ENCODE results near the gene ADCY4. TPM values are rescaled to one million over a fixed set of nuclear protein-coding genes. Genes with fewer than 3 reads are reported as not detected.

Gene ADCY4
- total and polyA plus RNA-seq, 2 of the 13 experiments (the other 11 are each of a cell fraction or from before 2014, with no cell fraction given), result 0.03 TPM; not detected in 1

- 24% methylated on average over 4 of the region's 4 CpGs for WGBS (ENCODE audit: low lambda C conversion rate)
- Histone ChIP-seq H4K20me1 (ENCODE audit: insufficient read depth, low read length) (no peaks in the 10 kb centered on the region), H3K36me3 (replicated peaks in 1 of 2; ENCODE audit: control insufficient read depth in 1 of 2, insufficient read depth in 2 of 2, low read length in 2 of 2) (no peaks in the 10 kb centered on the region), H3K27me3 (ENCODE audit: control insufficient read depth in 1 of 2, insufficient read depth in 2 of 2, low read length in 2 of 2) (peaks cover 7 to 50% of the 10 kb centered on the region in 2 experiments; a peak in 4 of 5 replicates), H3K79me2 (ENCODE audit: insufficient read depth, low read length) (no peaks in the 10 kb centered on the region), H3K27ac (ENCODE audit: extremely low read length, insufficient read depth, low read length) (no peak overlapping the region), H3K4me1 (ENCODE audit: insufficient read depth, low read length) (peaks cover 24% of the 10 kb centered on the region), H3K4me3 (replicated peaks in 1 of 3; ENCODE audit: insufficient read depth in 1 of 3, low read depth in 2 of 3, low read length in 3 of 3) (no peak overlapping the region), H3K4me2 (ENCODE audit: low read depth, low read length) (no peak overlapping the region), H2AFZ (ENCODE audit: low read length) (no peak overlapping the region), H3K9ac (ENCODE audit: insufficient read depth, low read depth, low read length) (no peak overlapping the region), H3K9me3 (ENCODE audit: low read length) (no peaks in the 10 kb centered on the region)
- intact Hi-C loops (cut with micrococcal nuclease; ENCODE audit: unreplicated experiment), result no loop called here
- BruUV-seq (replicated peaks), result no TSS peak
- FAIRE-seq, result no peak
- CTCF ChIA-PET (ENCODE audit: low intra/inter-chr PET ratio, low total read pairs), result no interaction called here
- in situ Hi-C loops (cut with HindIII; ENCODE audit: extremely low pct_ligation_motif_present, low pct_unique_long_range_greater_than_20kb), result no loop called here
- no peak for DNase-seq (ENCODE audit: low spot score)
- no peak for TF ChIP-seq HIVEP1 (CRISPR knock-in tag; IDR thresholded peaks at IDR 0.05)
- TF ChIP-seq ZEB1 (IDR thresholded peaks at IDR 0.05; ENCODE audit: insufficient replicate concordance, low read depth), result no peak
- no peak for TF ChIP-seq RXRB (CRISPR knock-in tag; IDR thresholded peaks at IDR 0.05; ENCODE audit: borderline replicate concordance)
- no peak for TF ChIP-seq ZNF563 (CRISPR knock-in tag; IDR thresholded peaks at IDR 0.05)
- TF ChIP-seq PLRG1 (conservative IDR thresholded peaks at IDR 0.05), result no peak
- POLR2A ChIA-PET, result no interaction called here
- no peak for ATAC-seq
Observed at GRCh38 chr14:24382064-24382371, 47.1 kb upstream of the ADCY4 start.

GRCh38 chr14:24381363-24382063 lies 46.6 kb upstream of the ADCY4 start:
- ChIA-PET POLR2A (no interaction called here), CTCF (ENCODE audit: low intra/inter-chr PET ratio, low total read pairs) (no interaction called here)
- FAIRE-seq (no peak), ATAC-seq (no peak), DNase-seq (ENCODE audit: low spot score) (no peak)
- H3K27ac ChIP-seq (ENCODE audit: extremely low read length, insufficient read depth, low read length), result no peak overlapping the region
- no peak overlapping the region for H3K9ac ChIP-seq (ENCODE audit: insufficient read depth, low read depth, low read length)
- TF ChIP-seq HIC2 (CRISPR knock-in tag; IDR thresholded peaks at IDR 0.05; ENCODE audit: low read depth) (0 out of 2 replicates have a peak, but pooled peaks have one; percentile 32), GABPA (IDR thresholded peaks at IDR 0.05; ENCODE audit: low read depth, low read length) (peak; percentile 24; the same call in 1 of the 2 replicates), GABPA (CRISPR knock-in tag; IDR thresholded peaks at IDR 0.05; ENCODE audit: low read depth) (no peak), ZNF891 (CRISPR knock-in tag; IDR thresholded peaks at IDR 0.05) (0 out of 2 replicates have a peak, but pooled peaks have one; percentile 30), ZNF672 (CRISPR knock-in tag; IDR thresholded peaks at IDR 0.05) (no peak)
- intact Hi-C loops (cut with micrococcal nuclease; ENCODE audit: unreplicated experiment) (no loop called here), in situ Hi-C loops (cut with HindIII; ENCODE audit: extremely low pct_ligation_motif_present, low pct_unique_long_range_greater_than_20kb) (no loop called here)
- no peak overlapping the region for H3K4me3 ChIP-seq (replicated peaks in 1 of 3; ENCODE audit: insufficient read depth in 1 of 3, low read depth in 2 of 3, low read length in 3 of 3)
- H3K27me3 ChIP-seq (ENCODE audit: control insufficient read depth in 1 of 2, insufficient read depth in 2 of 2, low read length in 2 of 2), result peaks cover 7 to 53% of the 10 kb centered on the region in 2 experiments; a peak in 4 of 5 replicates
- H3K79me2 ChIP-seq (ENCODE audit: insufficient read depth, low read length), result no peaks in the 10 kb centered on the region
- WGBS (ENCODE audit: low lambda C conversion rate), result 28% methylated on average over 8 of the region's 8 CpGs
- no TSS peak for BruUV-seq (replicated peaks)
- H4K20me1 ChIP-seq (ENCODE audit: insufficient read depth, low read length), result no peaks in the 10 kb centered on the region
- no peaks in the 10 kb centered on the region for H3K36me3 ChIP-seq (replicated peaks in 1 of 2; ENCODE audit: control insufficient read depth in 1 of 2, insufficient read depth in 2 of 2, low read length in 2 of 2)
- H2AFZ ChIP-seq (ENCODE audit: low read length), result no peak overlapping the region
- H3K9me3 ChIP-seq (ENCODE audit: low read length), result no peaks in the 10 kb centered on the region
- H3K4me2 ChIP-seq (ENCODE audit: low read depth, low read length), result no peak overlapping the region
- H3K4me1 ChIP-seq (ENCODE audit: insufficient read depth, low read length), result peaks cover 19% of the 10 kb centered on the region

Measured in HepG2 (cell line).